ENCODE results near the gene TUT7. TPM values are rescaled to one million over a fixed set of nuclear protein-coding genes. Genes with fewer than 3 reads are reported as not detected.

The TUT7 gene
- polyA plus RNA-seq, 1 donor from 2014 or later, result 21.0 TPM

DNA sequence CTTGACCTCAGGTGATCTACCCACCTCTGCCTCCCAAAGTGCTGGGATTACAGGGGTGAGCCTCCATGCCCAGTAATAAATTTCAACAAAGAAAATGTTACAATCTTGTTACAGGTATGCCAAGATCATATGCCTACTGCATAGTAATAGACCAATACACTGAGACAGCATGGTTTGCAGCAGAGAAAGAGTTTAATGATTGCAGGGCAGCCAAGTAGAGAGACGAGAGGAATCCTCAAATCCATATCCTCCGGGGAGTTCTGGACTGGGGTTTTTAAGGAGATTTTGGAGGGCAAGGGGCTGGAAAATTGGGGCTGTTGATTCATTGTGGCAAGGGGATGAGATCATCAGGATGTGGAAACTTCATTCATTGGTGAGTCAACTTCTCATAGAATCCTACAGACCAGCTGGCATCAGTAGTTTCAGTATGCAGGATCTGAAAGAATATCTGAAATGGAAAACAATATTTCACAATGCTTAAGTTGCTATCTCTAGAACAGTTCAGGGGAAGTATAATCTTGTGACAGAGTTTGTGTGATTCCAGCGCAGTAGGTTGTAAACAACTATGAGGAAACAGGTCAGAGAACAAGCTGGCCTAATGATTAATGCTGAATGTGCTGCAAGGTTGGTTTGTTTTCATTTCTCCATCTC is 14.8 kb upstream of the TUT7 start:
- Histone ChIP-seq H3K4me3 (ENCODE audit: low read length) (no peak overlapping the region), H3K27ac (ENCODE audit: low read length) (no peak overlapping the region)

GRCh38 chr9:86361176-86361575 is 7.0 kb upstream of the TUT7 start:
- H3K9ac ChIP-seq (ENCODE audit: low read length), result no peak overlapping the region
- H3K9me2 ChIP-seq (ENCODE audit: insufficient read depth, low read length), result no peaks in the 10 kb centered on the region
- no peaks in the 10 kb centered on the region for H3K27me3 ChIP-seq (ENCODE audit: insufficient read depth, low read depth, low read length)
- no peaks in the 10 kb centered on the region for H3K36me3 ChIP-seq (ENCODE audit: insufficient read depth, low read length)
- H3K9me3 ChIP-seq (ENCODE audit: low read length), result no peaks in the 10 kb centered on the region
- no peak overlapping the region for H3K4me3 ChIP-seq (ENCODE audit: low read length)
- no peak overlapping the region for H2AFZ ChIP-seq (ENCODE audit: low read depth, low read length)
- no peaks in the 10 kb centered on the region for H4K20me1 ChIP-seq (ENCODE audit: insufficient read depth)
- H3K4me2 ChIP-seq (ENCODE audit: low read length), result no peak overlapping the region
- no peak overlapping the region for H3K27ac ChIP-seq (ENCODE audit: low read length)
- H3F3A ChIP-seq (ENCODE audit: insufficient read depth, low read length, poor library complexity, severe bottlenecking), result no peaks in the 10 kb centered on the region
- no peaks in the 10 kb centered on the region for H3K79me2 ChIP-seq (replicated peaks; ENCODE audit: insufficient read depth, low read length)
- no peak for TF ChIP-seq EP300 (conservative IDR thresholded peaks at IDR 0.05; ENCODE audit: poor library complexity, severe bottlenecking)
- TF ChIP-seq, protein P1, sequence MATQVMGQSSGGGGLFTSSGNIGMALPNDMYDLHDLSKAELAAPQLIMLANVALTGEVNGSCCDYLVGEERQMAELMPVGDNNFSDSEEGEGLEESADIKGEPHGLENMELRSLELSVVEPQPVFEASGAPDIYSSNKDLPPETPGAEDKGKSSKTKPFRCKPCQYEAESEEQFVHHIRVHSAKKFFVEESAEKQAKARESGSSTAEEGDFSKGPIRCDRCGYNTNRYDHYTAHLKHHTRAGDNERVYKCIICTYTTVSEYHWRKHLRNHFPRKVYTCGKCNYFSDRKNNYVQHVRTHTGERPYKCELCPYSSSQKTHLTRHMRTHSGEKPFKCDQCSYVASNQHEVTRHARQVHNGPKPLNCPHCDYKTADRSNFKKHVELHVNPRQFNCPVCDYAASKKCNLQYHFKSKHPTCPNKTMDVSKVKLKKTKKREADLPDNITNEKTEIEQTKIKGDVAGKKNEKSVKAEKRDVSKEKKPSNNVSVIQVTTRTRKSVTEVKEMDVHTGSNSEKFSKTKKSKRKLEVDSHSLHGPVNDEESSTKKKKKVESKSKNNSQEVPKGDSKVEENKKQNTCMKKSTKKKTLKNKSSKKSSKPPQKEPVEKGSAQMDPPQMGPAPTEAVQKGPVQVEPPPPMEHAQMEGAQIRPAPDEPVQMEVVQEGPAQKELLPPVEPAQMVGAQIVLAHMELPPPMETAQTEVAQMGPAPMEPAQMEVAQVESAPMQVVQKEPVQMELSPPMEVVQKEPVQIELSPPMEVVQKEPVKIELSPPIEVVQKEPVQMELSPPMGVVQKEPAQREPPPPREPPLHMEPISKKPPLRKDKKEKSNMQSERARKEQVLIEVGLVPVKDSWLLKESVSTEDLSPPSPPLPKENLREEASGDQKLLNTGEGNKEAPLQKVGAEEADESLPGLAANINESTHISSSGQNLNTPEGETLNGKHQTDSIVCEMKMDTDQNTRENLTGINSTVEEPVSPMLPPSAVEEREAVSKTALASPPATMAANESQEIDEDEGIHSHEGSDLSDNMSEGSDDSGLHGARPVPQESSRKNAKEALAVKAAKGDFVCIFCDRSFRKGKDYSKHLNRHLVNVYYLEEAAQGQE (IDR thresholded peaks at IDR 0.05; ENCODE audit: borderline replicate concordance), result no peak
- TF ChIP-seq MXI1 (conservative IDR thresholded peaks at IDR 0.05; ENCODE audit: poor library complexity, severe bottlenecking), result no peak
- TF ChIP-seq SMC3 (conservative IDR thresholded peaks at IDR 0.05; ENCODE audit: poor library complexity), result no peak
- TF ChIP-seq EZH2 (IDR thresholded peaks at IDR 0.05; ENCODE audit: borderline replicate concordance, insufficient read depth, low read length, poor library complexity, severe bottlenecking), result no peak
- no peak for TF ChIP-seq RAD21 (conservative IDR thresholded peaks at IDR 0.05)
- no peak for TF ChIP-seq POLR2AphosphoS5 (IDR thresholded peaks at IDR 0.05)
- TF ChIP-seq TAF1 (IDR thresholded peaks at IDR 0.05; ENCODE audit: low read depth), result no peak

More for the DNA sequence above, 14.8 kb upstream of the TUT7 start:
- Histone ChIP-seq H3F3A (ENCODE audit: insufficient read depth, low read length, poor library complexity, severe bottlenecking) (no peaks in the 10 kb centered on the region), H3K36me3 (ENCODE audit: insufficient read depth, low read length) (no peaks in the 10 kb centered on the region), H2AFZ (ENCODE audit: low read depth, low read length) (no peak overlapping the region), H3K4me2 (ENCODE audit: low read length) (no peak overlapping the region), H3K9ac (ENCODE audit: low read length) (no peak overlapping the region), H3K79me2 (replicated peaks; ENCODE audit: insufficient read depth, low read length) (no peaks in the 10 kb centered on the region), H3K9me3 (ENCODE audit: low read length) (peaks cover 5% of the 10 kb centered on the region), H3K9me2 (ENCODE audit: insufficient read depth, low read length) (no peaks in the 10 kb centered on the region), H3K27me3 (ENCODE audit: insufficient read depth, low read depth, low read length) (no peaks in the 10 kb centered on the region), H4K20me1 (ENCODE audit: insufficient read depth) (no peaks in the 10 kb centered on the region)
- TF ChIP-seq CTCF (IDR thresholded peaks at IDR 0.05; ENCODE audit: poor library complexity, severe bottlenecking) (no peak), POLR2AphosphoS5 (IDR thresholded peaks at IDR 0.05) (no peak), EP300 (conservative IDR thresholded peaks at IDR 0.05; ENCODE audit: poor library complexity, severe bottlenecking) (no peak), EZH2 (IDR thresholded peaks at IDR 0.05; ENCODE audit: borderline replicate concordance, insufficient read depth, low read length, poor library complexity, severe bottlenecking) (no peak), TAF1 (IDR thresholded peaks at IDR 0.05; ENCODE audit: low read depth) (no peak), MXI1 (conservative IDR thresholded peaks at IDR 0.05; ENCODE audit: poor library complexity, severe bottlenecking) (no peak), SMC3 (conservative IDR thresholded peaks at IDR 0.05; ENCODE audit: poor library complexity) (no peak), RAD21 (conservative IDR thresholded peaks at IDR 0.05) (no peak)
- TF ChIP-seq, protein P1 (IDR thresholded peaks at IDR 0.05; ENCODE audit: borderline replicate concordance), result no peak
